Measurements from ENCODE around the gene RNF215.

GRCh38 chr22:30413001-30413400 lies 25.8 kb upstream of the RNF215 start:
- TF ChIP-seq CTCF (IDR thresholded peaks at IDR 0.05) (no peak), POLR2A (IDR thresholded peaks at IDR 0.05) (no peak)
